A375 (cell line): Measurements from ENCODE around the gene KIF20A. TPM values are rescaled to one million over a fixed set of nuclear protein-coding genes. Genes with fewer than 3 reads are reported as not detected.

Experiments used
- total RNA-seq: library from RNA; depleted of rRNA; stranded (reverse); fragments of >200 nt; shearing (Covaris generic); gene quantifications from 2 replicates; pipeline ENCODE4 v1.2.3, GENCODE V29; 2014; rRNA removed

Gene KIF20A
- 60.6 and 61.7 TPM in 2 replicates for total RNA-seq

GRCh38 chr5:138178516-138179276 is at the start of gene KIF20A, which contains the start of gene BRD8:
Gene KIF20A (plus strand): TSS chr5:138179112. CDS start chr5:138179681, 569 bp downstream.
Gene BRD8 (minus strand): TSS chr5:138178630. CDS start chr5:138178614, 16 bp downstream.

GRCh38 chr5:138138949-138139780 is 39.7 kb upstream of the KIF20A start, which contains the start of gene NME5:
Gene NME5 (minus strand): TSS chr5:138139428. CDS start chr5:138138780, 648 bp downstream.

GRCh38 chr5:138213161-138214029 is 34.5 kb downstream of the KIF20A start, which contains the start of gene CDC23:
Gene CDC23 (minus strand): TSS chr5:138213323. CDS start chr5:138213312, 11 bp downstream.

Other genes with a start within 250 kb of the KIF20A start
- gene FAM13B, start 146.0 kb upstream of the KIF20A start, total RNA-seq, result 11.3 and 14.4 TPM in 2 replicates
- not detected in 2 replicates for gene WNT8A, start 95.1 kb upstream of the KIF20A start, total RNA-seq
- not detected in 2 replicates for gene NME5, start 39.7 kb upstream of the KIF20A start, total RNA-seq
- gene BRD8, start 482 bp upstream of the KIF20A start, total RNA-seq, result 53.7 and 56.9 TPM in 2 replicates
- gene CDC23, start 34.2 kb downstream of the KIF20A start, total RNA-seq, result 23.9 and 28.7 TPM in 2 replicates
- gene GFRA3, start 95.5 kb downstream of the KIF20A start, total RNA-seq, result 0.08 TPM in 1 of 2 replicates, not detected in the other
- gene CDC25C, start 152.7 kb downstream of the KIF20A start, total RNA-seq, result 15.4 and 17.2 TPM in 2 replicates
- 37.4 and 39.6 TPM in 2 replicates for gene FAM53C, start 159.2 kb downstream of the KIF20A start, total RNA-seq
- gene KDM3B, start 173.6 kb downstream of the KIF20A start, total RNA-seq, result 31.7 and 32.9 TPM in 2 replicates